Spinal cord (tissue), 10 donors: ENCODE data around the gene OR2M2. TPM values are rescaled to one million over a fixed set of nuclear protein-coding genes. Genes with fewer than 3 reads are reported as not detected.

Source experiments
- DNase-seq, 6 donors: peaks; one replicate each; pipeline versions ENCODE4 v3.0.0 to v3.0.0-alpha.2; 2013 to 2015; ENCODE audit warnings: low spot score in 6 of 6, low read depth in 4 of 6
- H3K27ac ChIP-seq: one replicate; pipeline ENCODE4 v1.5.1; 2013; ENCODE audit warnings: low read depth, low read length, control low read depth
- H3K27me3 ChIP-seq: one replicate; pipeline ENCODE4 v1.6.1; 2013; ENCODE audit warnings: low read length; ENCODE audit not compliant: control insufficient read depth, insufficient read depth
- H3K36me3 ChIP-seq: one replicate; pipeline ENCODE4 v1.6.1; 2013; ENCODE audit warnings: low read length; ENCODE audit not compliant: control insufficient read depth, insufficient read depth
- H3K4me1 ChIP-seq: one replicate; pipeline ENCODE4 v1.6.1; 2013; ENCODE audit warnings: low read length; ENCODE audit not compliant: control insufficient read depth, insufficient read depth
- H3K4me3 ChIP-seq: one replicate; pipeline ENCODE4 v1.5.1; 2013; ENCODE audit warnings: low read depth, low read length, control low read depth
- H3K9me3 ChIP-seq: one replicate; pipeline ENCODE4 v1.6.1; 2013; ENCODE audit warnings: low read length; ENCODE audit not compliant: control insufficient read depth, insufficient read depth
- WGBS: methylation state at CpG from one replicate; pipeline ENCODE4 v1.1.5; 2013; ENCODE audit warnings: missing lambda C conversion rate; ENCODE audit not compliant: insufficient coverage; 5-methylcytosine and 5-hydroxymethylcytosine counted together
- polyA plus RNA-seq, 2 donors: library from polyadenylated mRNA; unstranded; fragments of 120-200 nt; gene quantifications; one replicate each; pipeline ENCODE4 v1.2.1, GENCODE V29; 2013; ENCODE audit not compliant: insufficient read length in 2 of 2
- total RNA-seq, 2 donors: library from RNA; depleted of rRNA in 1 of 2; stranded (reverse); fragments of 120-200 nt in 1 of 2; fragments of >200 nt in 1 of 2; gene quantifications; one replicate each; pipeline versions ENCODE4 v1.2.3 to v1.2.4, GENCODE V29; 2013 to 2014
- donor health status: healthy.

Gene OR2M2
- total and polyA plus RNA-seq, 4 donors, result 0.17 to 0.40 TPM; not detected in 2

DNA sequence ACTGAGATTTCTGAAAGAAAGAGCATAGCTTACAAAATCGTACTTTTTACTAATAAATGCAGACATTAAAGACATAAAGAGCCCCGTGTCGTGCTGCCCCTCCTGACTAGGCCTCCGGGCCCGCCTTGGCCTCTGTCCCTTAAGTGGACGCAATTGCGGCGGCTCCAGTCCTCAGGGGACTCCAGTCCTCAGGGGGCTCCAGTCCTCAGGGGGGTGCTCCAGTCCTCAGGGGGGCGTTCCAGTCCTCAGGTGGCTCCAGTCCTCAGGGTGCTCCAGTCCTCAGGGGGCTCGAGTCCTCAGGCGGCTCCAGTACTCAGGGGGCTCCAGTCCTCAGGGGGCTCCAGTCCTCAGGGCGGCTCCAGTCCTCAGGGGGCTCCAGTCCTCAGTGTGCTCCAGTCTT is 10.6 kb upstream of the OR2M2 start:
- H3K9me3 ChIP-seq, result peaks cover 3% of the 10 kb centered on the region
- H3K27ac ChIP-seq, result no peak overlapping the region
- WGBS, result 95% methylated on average over 11 of the region's 12 CpGs
- H3K4me3 ChIP-seq, result no peak overlapping the region
- no peaks in the 10 kb centered on the region for H3K4me1 ChIP-seq
- H3K27me3 ChIP-seq, result no peaks in the 10 kb centered on the region
- H3K36me3 ChIP-seq, result no peaks in the 10 kb centered on the region
- no peak for DNase-seq

DNA sequence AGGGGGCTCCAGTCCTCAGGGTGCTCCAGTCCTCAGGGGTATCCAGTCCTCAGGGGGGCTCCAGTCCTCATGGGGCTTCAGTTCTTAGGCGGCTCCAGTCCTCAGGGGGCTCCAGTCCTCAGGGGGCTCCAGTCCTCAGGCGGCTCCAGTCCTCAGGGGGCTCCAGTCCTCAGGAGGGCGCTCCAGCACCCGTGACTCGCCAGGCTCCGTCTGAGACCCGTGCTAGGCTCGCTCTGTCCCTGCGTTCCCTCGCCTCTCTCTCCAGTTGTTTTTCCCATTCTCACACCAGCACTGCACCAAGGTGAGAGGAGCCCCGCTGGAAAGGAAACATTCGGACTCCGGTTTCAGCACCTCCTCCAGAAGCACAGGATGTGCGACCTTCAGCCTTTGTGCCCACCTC is 9.4 kb upstream of the OR2M2 start:
- Histone ChIP-seq H3K27ac (no peak overlapping the region), H3K9me3 (peaks cover 3% of the 10 kb centered on the region), H3K4me1 (no peaks in the 10 kb centered on the region), H3K27me3 (no peaks in the 10 kb centered on the region), H3K4me3 (no peak overlapping the region), H3K36me3 (no peaks in the 10 kb centered on the region)
- 93% methylated on average over 14 of the region's 14 CpGs for WGBS
- DNase-seq, result no peak

DNA sequence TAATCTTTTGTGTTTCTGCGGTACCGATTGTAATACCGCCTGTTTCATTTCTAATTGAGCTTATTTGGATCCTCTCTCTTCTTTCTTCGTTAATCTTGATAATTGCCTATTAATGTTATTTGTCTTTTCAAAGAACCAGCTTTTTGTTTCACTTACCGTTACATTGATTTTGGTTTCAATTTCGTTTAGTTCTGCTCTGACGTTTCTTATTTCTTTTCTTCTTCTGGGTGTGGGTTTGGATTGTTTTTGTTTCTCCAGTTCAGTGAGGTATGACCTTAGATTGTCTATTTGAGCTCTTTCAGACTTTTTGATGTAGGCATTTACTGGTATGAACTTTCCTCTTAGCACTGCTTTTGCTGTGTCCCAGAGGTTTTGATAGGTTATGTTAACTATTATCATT is 9.4 kb downstream of the OR2M2 start:
- no peaks in the 10 kb centered on the region for H3K27me3 ChIP-seq
- no peak for DNase-seq
- no peak overlapping the region for H3K27ac ChIP-seq
- no peak overlapping the region for H3K4me3 ChIP-seq
- no CpG with 5 or more reads among the region's 7 CpGs for whole genome bisulfite sequencing
- H3K9me3 ChIP-seq, result peaks cover 4% of the 10 kb centered on the region
- H3K36me3 ChIP-seq, result no peaks in the 10 kb centered on the region
- H3K4me1 ChIP-seq, result no peaks in the 10 kb centered on the region

DNA sequence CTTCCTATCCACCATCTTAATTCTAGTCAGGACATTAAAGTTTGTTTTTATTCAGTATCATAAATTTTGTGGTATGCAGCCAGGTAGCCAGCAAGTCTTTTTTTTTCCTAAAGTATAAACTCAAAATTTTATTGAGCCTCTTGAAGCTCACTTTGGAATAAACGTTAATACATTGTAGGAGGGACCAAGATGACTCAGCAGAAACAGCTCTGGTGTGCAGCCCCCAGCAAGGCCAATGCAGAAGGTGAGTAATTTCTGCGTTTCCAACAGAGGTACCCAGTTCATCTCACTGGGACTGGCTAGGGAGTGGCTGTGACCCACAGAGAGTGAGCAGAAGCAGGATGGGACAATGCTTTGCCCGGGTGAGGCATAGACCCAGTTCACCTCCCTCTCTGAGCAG is 12.7 kb downstream of the OR2M2 start:
- 84% methylated on average over 2 of the region's 3 CpGs for WGBS
- Histone ChIP-seq H3K9me3 (peaks cover 2% of the 10 kb centered on the region), H3K27ac (no peak overlapping the region), H3K36me3 (no peaks in the 10 kb centered on the region), H3K27me3 (no peaks in the 10 kb centered on the region), H3K4me3 (no peak overlapping the region), H3K4me1 (no peaks in the 10 kb centered on the region)
- no peak for DNase-seq

DNA sequence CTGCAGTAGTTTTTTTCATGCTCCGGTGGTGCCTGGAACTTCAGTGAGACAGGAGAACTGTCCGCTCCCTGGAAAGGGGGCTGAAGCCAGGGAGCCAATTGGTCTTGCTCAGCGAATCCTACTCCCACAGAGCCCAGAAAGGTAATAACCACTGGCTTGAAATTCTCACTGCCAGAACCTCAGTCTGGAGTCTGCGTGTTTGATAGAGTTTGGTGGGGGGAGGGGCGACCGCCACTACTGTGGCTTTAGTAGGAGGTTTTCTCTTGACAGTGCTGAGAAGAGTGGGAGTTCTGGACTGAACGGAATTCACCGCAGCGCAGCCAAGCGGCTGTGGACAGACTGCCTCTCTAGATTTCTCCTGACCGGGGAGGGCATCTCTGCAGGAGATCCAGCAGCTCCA is 14.4 kb downstream of the OR2M2 start:
- no peaks in the 10 kb centered on the region for H3K4me1 ChIP-seq
- H3K9me3 ChIP-seq, result peaks cover 1% of the 10 kb centered on the region
- H3K4me3 ChIP-seq, result no peak overlapping the region
- no peak for DNase-seq
- no peaks in the 10 kb centered on the region for H3K27me3 ChIP-seq
- H3K36me3 ChIP-seq, result no peaks in the 10 kb centered on the region
- H3K27ac ChIP-seq, result no peak overlapping the region
- 30% methylated on average over 8 of the region's 11 CpGs for WGBS

DNA sequence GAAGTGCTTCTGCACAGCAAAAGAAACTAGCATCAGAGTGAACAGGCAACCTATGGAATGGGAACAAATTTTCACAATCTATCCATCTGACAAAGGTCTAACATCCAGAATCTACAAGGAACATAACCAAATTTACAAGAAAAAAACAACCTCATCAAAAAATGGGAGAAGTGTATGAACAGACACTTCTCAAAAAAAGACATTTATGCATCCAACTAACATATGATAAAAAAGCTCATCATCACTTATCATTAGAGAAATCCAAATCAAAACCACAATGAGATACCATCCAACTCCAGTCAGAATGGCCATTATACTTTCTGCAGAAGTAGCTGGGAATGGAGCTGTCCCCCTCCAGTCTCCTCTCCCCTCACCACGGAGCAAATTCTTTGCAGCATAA is 19.5 kb downstream of the OR2M2 start:
- H3K36me3 ChIP-seq, result no peaks in the 10 kb centered on the region
- no peak for DNase-seq
- no peaks in the 10 kb centered on the region for H3K9me3 ChIP-seq
- no peak overlapping the region for H3K4me3 ChIP-seq
- no peaks in the 10 kb centered on the region for H3K4me1 ChIP-seq
- no CpG with 5 or more reads among the region's 1 CpG for WGBS
- H3K27ac ChIP-seq, result no peak overlapping the region
- no peaks in the 10 kb centered on the region for H3K27me3 ChIP-seq

DNA sequence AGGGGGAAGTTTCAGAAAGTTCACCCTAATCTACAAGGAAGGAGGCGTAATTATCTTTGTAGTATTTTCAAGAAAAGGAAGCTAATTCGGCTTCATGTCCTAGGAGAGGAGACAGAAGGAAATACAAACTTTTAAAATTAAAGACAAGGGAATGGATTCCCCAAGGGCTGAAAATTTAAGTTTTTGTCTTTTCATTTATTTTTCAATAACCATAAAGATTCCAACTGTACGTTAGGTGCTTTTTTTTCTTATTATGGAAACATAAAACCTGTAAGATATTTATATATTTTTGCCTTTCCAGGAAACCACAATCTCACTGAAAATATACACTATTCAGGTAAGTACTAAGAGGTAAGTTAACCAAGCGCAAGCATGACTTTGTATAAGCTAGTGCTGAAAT is 22.3 kb downstream of the OR2M2 start, which contains the start of gene OR2M3:
Gene OR2M3 (plus strand): TSS at position 301 of the 400 bp plus-strand sequence. CDS start 5,803 bp downstream, outside the sequence.
- no peaks in the 10 kb centered on the region for H3K4me1 ChIP-seq
- no peaks in the 10 kb centered on the region for H3K27me3 ChIP-seq
- H3K9me3 ChIP-seq, result no peaks in the 10 kb centered on the region
- no peak within 1 kb of the TSS for H3K4me3 ChIP-seq
- DNase-seq, result no peak
- no peaks in the 10 kb centered on the region for H3K36me3 ChIP-seq
- no CpG with 5 or more reads among the region's 4 CpGs for WGBS
- H3K27ac ChIP-seq, result no peak within 1 kb of the TSS

DNA sequence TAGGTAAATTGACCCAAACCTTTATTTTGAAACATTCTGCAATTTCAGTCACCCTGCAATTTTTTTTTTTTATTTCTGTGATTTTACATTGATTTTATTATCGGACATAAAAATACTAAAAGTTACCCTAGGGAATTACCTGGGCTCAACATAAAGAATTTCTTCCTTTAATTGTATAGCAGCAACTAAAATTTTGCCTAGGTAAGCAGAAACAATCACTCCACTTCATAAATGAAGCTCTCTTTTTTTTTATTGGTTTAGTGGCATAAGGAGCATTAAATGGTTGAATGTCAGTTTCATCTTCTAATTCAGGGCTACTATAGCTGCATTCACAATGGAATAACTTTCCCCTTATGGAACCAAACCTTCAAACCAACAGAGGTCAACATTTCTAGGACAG is 41.3 kb downstream of the OR2M2 start:
- Histone ChIP-seq H3K4me1 (no peaks in the 10 kb centered on the region), H3K27ac (no peak overlapping the region), H3K4me3 (no peak overlapping the region), H3K36me3 (no peaks in the 10 kb centered on the region), H3K9me3 (peaks cover 3% of the 10 kb centered on the region), H3K27me3 (no peaks in the 10 kb centered on the region)
- DNase-seq, result no peak
- WGBS, result no CpG with 5 or more reads among the region's 1 CpG

DNA sequence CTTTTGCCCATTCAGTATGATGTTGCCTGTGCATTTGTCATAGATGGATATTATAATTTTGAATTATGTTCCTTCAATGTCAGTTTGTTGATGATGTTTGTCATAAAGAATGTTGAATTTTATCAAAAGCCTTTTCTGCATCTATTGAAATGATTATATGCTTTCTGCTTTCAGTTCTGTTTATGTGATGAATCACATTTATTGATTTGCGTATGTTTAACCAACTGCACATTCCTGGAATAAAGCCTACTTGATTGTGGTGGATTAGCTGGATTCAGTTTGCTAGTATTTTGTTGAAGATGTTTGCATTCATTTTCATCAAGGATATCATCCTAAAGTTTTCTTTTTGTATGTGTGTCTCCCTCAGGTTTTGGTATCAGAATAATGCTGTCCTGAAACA is 50.9 kb downstream of the OR2M2 start:
- H3K36me3 ChIP-seq, result no peaks in the 10 kb centered on the region
- no peaks in the 10 kb centered on the region for H3K4me1 ChIP-seq
- no CpG with 5 or more reads among the region's 1 CpG for WGBS
- H3K4me3 ChIP-seq, result no peak overlapping the region
- H3K9me3 ChIP-seq, result peaks cover 2% of the 10 kb centered on the region
- no peak for DNase-seq
- H3K27ac ChIP-seq, result no peak overlapping the region
- H3K27me3 ChIP-seq, result no peaks in the 10 kb centered on the region

DNA sequence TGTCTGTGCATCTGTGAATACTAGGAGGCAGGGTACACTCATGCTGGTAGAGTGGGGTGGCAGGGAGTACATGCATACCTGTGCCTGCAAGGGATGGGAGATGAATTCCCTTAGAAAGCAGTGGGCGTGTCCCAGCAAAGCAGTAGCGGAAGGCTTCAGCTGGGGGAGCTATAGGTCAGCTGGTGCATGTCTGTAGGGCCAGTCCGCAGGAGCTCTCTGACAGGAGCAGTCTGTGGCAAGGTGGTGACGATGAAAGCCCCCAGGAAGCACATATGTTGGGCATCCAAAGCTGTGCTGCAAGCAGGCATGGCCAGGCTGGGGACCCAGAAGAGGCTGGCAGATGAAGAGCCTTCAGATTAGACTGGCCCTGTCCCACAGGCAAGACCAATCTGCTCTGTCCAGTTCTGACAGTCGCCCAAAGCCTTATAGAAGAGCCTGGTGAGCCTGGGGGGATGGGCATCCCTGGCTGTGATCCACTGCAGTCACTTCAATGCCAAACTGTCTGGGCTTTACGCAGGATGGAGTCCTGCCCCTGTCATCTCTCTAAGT is 54.8 kb downstream of the OR2M2 start:
- 71% methylated on average over 6 of the region's 6 CpGs for WGBS
- no peaks in the 10 kb centered on the region for H3K36me3 ChIP-seq

More for the DNA sequence above, 54.8 kb downstream of the OR2M2 start:
- Histone ChIP-seq H3K27ac (no peak overlapping the region), H3K9me3 (peaks cover 2% of the 10 kb centered on the region), H3K4me1 (no peaks in the 10 kb centered on the region), H3K27me3 (no peaks in the 10 kb centered on the region), H3K4me3 (no peak overlapping the region)
- DNase-seq, result no peak
